SH-SY5Y (cell line): Measurements from ENCODE around the gene SERPINB12.

Source experiments
- GATA2 ChIP-seq: IDR thresholded peaks from 2 replicates; pipeline ENCODE4 v1.6.1; 2011; ENCODE audit warnings: mild to moderate bottlenecking, low read depth, low read length
- GATA3 ChIP-seq: IDR thresholded peaks from 2 replicates; pipeline ENCODE4 v1.6.1; 2011; ENCODE audit warnings: low read depth, mild to moderate bottlenecking, low read length, moderate library complexity

Gene SERPINB12

GRCh38 chr18:63604791-63605567 is 62.8 kb downstream of the SERPINB12 start:
- TF ChIP-seq GATA2 (no peak), GATA3 (no peak)

GRCh38 chr18:63606526-63606925 is 64.4 kb downstream of the SERPINB12 start:
- TF ChIP-seq GATA3 (no peak), GATA2 (no peak)

GRCh38 chr18:63613420-63613819 is 71.3 kb downstream of the SERPINB12 start:
- TF ChIP-seq GATA3 (no peak), GATA2 (no peak)

- TF ChIP-seq GATA2 (no peak), GATA3 (no peak)
Observed at GRCh38 chr18:63617049-63617914, 75.1 kb downstream of the SERPINB12 start.

GRCh38 chr18:63617915-63618234 is 75.7 kb downstream of the SERPINB12 start:
- TF ChIP-seq GATA3: no peak
- no peak for TF ChIP-seq GATA2
